ENCODE results near the gene OR5M3.

Gene OR5M3

GRCh38 chr11:56473252-56473651 lies at the start of gene OR5M3:
OR5M3 (minus strand) TSS chr11:56473352; CDS start chr11:56470497, 2,855 bp downstream.
- no peak for DNase-seq

GRCh38 chr11:56522008-56522407 lies 48.9 kb upstream of the OR5M3 start:
- no peak for DNase-seq

DNA sequence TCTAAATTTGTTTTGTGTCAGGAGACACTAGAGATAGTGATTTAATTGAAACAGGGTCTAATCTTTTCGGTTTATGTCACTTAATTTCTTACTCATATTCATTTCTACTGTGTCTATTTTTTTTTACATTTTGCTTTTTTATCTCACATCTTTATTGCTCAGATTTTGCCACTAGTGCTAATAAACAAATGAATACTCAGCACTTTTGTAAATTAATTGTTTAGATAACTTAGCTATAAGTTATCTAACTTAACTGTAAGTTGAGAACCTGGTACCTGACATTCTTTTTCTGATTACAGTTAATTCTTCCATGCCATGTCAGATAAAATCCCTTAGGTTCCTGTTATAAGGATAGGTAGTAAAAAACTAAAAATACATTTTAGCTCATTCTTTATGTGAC lies 40.1 kb upstream of the OR5M3 start:
- no peak for DNase-seq

DNA sequence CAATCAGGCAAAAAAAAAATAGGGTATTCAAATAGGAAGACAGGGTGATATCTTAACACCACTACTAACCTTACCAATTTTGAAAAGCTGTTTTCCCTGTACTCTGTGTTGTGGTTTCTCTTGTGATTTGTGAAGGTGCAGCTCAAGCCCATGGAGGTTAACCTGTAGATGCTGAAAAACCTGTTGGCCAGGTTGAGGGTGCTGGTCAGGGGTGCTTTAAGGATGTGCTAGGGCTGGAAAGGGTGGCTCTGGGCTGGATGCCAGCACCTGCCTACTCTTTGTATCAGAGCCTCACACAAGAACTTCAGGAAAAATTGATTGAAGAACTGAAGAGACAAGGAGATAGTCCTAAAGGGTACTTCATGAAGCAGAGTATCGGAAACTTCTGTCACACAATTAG lies 36.3 kb upstream of the OR5M3 start:
- DNase-seq, result no peak

DNA sequence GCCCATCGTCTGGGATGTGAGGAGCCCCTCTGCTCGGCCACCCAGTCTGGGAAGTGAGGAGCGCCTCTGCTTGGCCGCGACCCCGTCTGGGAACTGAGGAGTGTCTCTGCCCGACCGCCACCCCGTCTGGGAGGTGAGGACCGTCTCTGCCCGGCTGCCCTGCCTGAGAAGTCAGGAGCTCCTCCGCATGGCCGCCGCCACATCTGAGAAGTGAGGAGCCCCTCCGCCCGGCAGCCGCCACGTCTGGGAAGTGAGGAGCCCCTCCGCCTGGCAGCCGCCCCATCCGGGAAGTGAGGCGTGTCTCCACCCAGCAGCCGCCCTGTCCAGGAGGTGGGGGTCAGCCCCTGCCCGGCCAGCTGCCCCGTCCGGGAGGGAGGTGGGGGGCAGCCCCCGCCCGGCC lies 23.9 kb upstream of the OR5M3 start:
- DNase-seq, result no peak

DNA sequence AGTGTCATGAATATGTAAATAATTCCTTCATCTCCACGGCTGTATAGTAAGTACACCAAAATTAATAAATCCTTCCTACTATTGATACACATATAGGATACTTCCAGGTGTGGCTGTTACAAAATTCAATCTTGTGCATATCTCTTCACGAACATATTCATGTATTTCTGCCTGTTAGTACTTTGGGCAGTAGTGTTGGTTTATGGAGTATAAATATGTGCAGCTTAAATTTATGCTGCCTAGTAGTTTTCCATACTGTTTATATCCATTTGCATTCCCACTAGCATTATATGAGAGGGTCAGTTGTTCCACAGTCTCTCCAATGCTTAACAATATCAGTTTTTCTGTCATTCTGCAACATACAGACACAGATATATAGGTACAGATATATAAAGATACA lies 22.0 kb upstream of the OR5M3 start:
- DNase-seq, result no peak

DNA sequence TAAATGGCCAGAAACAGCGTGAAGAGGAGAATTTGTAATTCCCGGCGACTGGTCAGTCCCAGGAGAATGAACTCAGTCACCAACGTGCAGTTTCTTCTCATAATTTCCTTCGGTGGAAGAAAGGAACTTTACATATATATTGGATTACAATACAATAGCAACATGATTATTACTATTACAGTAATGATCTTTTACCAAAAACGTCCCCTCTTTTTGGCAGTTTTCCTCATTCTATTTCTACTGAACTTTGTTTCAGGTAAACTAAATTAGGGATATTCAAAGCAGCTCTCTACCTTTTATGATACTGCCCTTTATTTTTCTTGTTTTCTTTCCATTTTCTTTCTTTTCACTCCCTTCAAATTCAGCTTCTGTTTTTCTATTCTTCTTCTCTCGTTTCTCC lies 18.1 kb upstream of the OR5M3 start, which contains the start of gene OR5M8:
TSS of gene OR5M8 (minus strand) at position 101 of the 400 bp plus-strand sequence. CDS start at position 101, 0 bp downstream.
- DNase-seq, result no peak

DNA sequence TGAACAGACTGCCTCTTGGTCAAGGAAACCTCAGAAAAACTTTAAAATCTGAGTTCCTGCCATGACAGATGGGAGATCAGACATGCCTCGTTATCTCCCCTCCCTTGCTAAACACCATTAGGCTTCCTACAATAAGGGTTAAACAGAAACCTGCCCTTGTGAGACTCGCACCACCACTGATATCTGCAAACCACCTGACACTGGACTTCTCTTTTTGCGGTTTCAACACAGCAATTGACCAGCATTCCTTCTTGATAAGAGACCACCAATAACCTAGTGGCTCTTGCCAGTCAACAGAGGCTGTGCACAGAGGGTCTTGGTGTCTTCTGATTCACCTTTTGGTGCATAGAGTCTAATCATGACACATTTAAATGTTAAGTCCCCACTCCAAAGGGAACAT lies 13.6 kb upstream of the OR5M3 start:
- no peak for DNase-seq

DNA sequence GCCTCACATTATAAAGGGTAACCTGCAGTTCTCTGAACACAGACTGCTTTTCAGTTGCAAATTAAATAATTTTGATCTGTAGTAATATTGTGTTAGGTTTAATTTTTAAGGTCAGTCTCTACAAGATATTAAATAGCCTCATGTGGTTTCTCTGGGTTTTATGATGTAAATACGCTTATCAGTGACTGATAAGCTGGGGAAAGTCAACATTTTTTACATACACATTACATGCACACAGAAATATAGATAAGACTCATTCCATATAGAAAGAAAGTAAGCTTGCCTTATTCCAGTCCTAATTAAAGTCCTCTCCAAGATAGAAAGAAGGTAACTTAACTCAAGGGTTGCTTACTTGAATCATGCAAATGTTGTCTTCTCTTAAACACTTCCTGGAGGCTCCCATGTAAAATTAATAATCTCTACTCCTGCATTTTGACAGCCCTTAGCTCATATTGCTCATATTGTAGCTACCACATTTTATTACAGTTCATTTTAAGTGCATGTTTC lies 1.6 kb upstream of the OR5M3 start:
- DNase-seq, result no peak

GRCh38 chr11:56457076-56457475 lies 16.1 kb downstream of the OR5M3 start:
- DNase-seq, result no peak

DNA sequence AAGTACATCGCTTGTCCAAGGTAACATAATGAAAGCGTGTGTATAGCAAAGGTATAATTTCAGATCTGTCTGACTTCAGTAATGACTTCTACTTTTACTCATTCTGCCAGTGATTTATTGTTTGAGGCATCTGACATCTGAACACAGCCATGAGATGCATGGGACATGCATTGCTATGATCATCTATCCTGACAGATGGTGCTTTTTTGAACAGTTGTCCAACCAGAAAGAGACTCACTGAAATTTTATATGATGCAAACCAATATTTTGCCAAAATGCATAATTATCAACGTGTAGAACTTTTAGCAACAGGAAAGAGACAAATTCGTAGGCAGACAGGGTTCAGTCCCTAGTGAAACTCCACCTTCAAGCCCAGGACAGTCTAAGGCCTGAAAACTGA lies 19.6 kb downstream of the OR5M3 start:
- no peak for DNase-seq

Measured in CD4-positive, alpha-beta T cell treated with Interleukin-17A for 1 hour (primary cell).